Stimulated activated CD8-positive, alpha-beta memory T cell treated with anti-CD3 and anti-CD28 coated beads, Interleukin-4, amount 100 ng/mL, for 48 hours (primary cell): ENCODE data around the gene IMMT.

ENCODE experiments used
- DNase-seq: peaks from one replicate; pipeline ENCODE4 v3.0.0-alpha.2; 2020

The IMMT gene

DNA sequence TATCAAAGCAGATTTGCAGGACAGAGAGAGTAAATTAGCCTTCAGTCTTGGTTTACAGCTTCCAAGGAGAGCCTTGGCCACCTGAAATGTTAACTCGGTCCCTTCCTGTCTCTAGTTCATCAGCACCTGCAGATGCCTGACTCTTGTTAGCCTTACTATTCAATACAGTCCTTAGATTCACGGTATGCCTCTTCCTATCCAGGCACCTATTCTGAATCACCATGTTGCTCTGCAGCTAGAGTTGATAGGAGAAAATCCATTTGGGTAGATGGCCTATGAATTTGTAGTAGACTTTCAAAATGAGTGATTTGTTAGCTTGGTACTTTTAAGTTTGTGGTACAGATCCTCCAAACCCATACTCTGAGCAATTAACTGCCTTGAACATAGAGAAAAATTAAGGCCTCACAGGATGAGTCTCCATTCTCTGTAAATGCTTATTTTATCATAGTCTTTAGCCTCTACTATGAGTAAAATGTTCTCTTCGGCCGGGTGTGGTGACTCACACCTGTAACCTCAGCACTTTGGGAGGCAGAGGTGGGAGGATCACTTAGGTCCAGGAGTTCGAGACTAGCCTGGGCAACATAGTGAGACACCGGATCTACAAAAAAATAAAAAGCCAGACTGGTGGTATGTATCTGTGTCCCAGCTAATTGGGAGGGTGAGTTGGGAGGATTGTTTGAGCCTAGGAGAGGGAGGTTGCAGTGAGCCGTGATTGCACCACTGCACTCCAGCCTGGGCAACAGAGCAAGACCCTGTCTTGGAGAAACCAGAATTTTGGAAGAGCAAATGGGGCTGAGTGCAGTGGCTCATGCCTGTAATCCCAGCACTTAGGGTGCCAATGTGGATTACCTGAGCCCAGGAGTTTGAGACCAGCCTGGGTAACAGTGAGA is 56.3 kb downstream of the IMMT start:
- DNase-seq: peak; percentile 42

DNA sequence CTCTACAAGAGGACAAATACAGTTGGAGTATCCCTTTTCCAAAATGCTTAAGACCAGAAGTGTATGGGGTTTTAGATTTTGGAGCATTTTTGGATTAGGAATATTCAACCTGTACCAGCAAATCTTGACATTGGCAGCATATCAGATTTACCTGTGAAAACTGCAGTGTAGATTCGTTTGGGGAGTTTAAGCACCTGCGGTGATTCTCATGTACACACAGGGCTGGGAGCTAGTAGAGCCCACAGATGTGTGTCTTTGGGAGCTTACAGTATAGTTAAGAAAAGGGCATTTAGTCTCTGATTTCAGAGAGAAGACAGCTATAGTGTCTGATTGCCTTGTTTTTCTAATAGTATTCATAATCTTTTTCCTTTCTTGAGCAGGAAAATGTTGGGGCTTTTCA is 59.1 kb downstream of the IMMT start:
- no peak for DNase-seq

DNA sequence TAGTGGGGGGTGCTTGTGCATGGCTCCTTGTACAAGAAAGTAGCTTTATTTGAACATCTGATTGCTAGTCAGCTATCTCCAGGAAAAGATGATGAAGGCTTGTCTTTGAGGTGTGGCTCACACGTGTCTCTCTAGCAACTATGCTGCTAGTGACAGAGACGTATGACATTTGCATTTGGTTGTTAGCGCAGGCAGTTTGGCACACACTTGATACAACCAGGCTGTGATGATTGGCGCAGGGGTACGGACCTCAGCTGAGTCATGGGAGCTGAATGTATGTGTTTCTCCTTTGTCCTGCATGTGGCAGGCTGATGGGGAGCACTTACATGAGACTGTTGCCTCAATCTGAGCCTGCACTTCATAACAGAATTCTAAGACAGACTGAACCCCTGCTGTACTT is 59.6 kb downstream of the IMMT start:
- DNase-seq: no peak

DNA sequence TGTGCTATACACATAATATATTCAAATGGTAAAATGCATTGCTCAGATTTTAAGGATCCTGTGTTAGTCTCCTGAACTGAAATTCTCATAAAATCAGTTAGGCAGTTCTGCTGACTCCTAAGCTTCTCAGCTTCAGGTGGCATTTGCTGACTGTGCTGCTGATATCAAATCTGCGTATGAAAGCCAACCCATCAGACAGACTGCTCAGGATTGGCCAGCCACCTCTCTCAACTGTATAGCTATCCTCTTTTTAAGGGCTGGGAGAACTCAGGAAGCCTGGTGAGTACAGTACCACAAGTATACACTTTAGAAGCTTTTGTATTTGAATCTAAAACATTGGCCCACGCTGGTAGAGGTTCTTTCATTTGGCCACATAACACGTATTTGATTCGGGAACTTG is 60.6 kb downstream of the IMMT start:
- no peak for DNase-seq

DNA sequence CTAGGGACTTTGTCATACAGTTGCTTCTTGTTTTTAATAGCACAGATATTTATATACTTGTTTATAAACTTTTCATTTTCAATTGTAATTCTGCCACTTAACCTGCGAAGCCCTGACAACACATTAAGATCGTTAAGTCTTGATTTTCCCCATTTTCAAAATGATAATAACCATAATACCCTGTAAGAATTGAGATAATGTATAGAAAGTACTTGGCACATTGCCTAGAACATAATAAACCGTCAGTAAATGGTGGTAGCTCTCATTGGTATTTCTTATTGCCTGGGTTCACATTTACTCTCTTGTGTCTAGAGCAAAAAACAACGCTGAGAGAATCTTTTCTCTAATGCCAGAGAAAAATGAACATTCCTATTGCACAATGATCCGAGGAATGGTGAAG is 70.6 kb downstream of the IMMT start:
- DNase-seq: no peak

DNA sequence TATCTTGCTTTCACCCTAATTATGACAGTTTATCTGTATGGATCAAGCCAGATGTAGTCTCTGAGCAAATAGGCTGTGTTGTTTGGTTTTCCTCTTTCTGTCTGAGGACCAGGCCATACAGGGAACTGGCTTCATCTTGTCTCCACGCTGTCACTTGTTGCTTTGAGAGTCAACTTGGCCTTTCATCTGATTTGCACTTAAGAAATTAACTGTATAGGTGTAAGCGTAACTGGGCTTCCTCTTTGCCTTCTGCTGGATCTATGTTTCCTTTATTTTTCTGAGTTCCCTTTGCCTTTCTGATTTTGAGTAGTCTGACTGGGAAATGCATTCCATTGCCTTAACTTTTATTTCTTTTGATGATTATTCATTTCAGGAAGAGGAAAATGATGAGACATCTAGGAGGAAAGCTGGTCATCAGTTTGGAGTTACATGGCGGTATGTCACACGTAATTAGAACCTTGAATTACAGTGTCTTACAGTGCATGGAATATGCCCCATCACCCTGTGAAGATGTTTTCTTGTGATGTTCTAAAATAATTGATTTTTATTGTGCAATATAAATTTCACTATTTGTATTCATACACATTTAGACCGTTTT is 71.8 kb downstream of the IMMT start:
- DNase-seq: no peak

DNA sequence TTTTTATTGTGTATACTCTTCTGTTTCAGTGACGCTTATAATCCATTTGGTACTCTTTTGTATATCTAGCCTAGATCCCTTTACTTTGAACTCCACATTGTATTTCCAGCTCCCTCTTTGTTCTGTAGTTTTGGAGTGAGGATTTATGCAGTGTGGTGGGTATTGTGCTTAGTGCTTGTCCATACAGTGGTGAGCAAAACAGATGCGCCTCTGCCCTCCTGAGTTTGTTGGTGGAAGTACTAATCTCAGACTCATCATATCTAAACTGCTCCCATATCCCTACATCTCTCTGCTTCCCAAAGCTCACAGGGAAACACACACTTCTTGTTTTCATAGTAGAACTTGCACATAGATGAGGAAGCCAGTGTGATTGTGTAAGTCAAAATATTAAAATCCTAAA is 77.1 kb downstream of the IMMT start:
- no peak for DNase-seq

DNA sequence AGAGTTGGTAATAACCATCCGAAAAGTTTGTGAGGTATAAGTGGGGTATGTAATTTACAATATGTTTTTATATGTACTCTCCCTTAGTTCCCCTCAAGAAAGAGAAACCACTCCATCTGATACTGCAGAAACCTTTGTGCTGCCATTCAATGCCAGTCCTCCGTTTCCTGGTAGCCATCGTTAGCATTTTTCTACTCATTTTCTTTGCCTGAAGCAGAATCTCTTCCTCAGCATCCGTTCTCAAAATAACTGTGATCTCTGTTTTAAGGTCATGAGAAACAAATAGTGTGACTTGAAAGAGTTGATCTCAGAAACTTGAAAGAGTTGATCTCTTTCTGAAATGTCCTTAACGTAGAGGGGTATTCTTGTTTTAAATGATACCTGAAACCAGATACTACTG is 88.2 kb downstream of the IMMT start:
- no peak for DNase-seq

DNA sequence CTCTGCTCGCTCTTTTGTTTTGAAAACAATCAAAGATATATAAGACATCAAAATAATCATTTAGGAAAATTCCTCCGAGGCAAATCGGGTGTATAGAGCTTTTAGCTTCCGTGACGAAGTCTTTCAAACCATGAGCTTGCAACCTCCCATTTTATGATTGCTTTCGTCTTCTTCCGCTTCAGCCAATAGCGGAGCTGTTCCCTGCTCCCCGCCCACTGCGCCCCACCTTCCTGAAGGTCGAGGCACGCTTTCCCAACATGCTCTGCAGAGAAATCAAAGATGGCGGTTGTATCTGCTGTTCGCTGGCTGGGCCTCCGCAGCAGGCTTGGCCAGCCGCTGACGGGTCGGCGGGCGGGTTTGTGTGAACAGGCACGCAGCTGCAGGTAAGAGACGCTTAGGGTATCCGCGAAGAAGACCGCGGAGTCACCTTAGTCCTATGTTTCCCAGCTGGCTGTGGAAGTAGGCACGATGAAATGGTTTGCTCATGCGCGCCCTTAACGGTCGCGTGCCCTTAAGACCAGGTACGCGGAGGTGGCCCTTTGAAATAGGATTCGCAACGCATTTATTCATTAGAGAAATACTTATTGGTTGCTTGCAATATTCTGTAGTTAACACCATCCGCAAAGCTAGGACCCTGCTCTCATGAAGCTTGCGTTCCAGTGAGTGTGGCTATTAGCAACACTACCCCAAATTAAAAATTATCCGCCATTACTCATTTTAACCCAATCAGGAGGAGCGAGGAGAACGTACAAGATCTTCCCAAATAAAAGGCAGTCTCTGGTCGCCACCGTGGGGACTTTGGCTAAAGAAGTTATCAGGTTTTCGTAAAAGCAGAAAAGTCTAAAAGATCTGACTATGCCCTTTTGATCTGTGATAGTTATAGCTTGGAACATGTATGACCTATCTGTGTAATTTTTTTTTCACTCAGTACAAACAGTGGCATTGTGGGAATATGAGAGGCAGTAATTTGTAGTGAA is 89.0 kb downstream of the IMMT start, which contains the start of gene PTCD3:
Gene PTCD3, plus strand, starts transcription at position 267 of the 977 bp plus-strand sequence. Its CDS starts 13 bp downstream, at position 280.
- DNase-seq: peak; percentile 95

DNA sequence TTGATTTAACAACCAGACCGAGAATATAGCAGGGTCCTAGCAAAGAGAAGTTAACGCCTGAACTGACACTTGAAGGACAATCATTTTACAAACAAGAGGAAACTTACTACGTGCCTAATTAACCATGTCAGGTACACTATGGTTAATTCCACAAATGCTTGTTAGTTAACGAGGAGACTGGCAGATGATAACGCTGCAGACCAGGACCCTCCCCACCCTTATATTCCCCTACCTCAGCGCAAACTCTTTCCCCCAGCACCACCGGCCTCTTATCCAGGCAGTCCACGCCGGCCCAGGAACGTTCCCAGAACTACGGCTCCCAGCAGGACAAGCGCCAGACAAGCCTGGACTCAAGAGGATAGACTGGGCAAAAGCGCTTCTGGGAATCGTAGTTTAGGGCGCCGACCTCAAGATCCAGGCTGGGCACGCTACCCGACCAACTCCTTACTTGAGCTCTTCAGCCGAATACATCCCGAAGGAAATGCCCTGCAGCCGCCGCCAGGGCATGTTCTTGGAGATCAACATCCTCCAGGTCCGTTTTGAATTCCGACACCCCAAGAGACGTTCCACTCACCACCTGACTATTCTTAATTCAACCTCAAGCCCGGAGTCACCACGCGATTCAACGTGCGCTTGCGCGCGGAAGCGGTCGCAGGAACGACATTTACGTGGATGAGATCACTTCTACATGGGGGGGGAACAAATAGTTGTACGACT is 89.9 kb downstream of the IMMT start, which contains the start of gene POLR1A:
Gene POLR1A, minus strand, starts transcription at position 635 of the 717 bp plus-strand sequence. Its CDS starts 110 bp downstream, at position 525.
- DNase-seq: peak; percentile 83

DNA sequence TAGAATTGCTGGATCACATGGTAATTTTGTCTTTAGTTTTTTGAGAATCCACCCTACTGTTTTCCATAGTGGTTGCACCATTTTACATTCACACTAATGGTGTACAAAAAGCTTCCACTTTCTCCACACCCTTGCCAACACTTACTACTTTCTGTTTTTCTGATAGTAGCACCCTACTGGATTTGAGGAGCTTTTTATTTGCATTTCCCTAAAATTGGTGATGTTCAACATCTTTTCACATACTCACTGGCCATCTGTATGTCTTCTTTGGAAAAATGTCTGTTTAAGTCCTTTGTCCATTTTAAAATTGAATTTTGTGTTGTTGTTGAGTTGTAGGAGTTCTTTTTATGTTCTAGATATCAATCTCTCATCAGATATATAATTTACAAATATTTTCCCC is 93.1 kb downstream of the IMMT start:
- no peak for DNase-seq

DNA sequence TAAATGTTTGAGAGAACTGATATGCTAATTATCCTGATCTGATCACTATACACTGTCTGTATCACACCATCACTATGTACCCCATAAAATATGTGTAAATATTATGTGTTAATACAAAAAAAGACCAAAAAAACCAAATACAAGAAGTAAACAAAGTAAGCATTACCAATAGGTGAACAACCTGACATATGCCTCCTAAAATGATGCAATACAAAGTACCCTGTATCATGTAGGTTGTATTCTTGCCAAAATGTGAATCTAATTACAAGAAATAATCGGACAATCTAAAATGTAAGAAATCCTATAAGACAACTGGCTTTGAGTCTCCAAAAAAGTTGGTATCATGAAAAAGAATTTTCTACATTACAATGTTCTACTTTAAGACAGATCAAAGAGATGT is 97.3 kb downstream of the IMMT start:
- DNase-seq: no peak

DNA sequence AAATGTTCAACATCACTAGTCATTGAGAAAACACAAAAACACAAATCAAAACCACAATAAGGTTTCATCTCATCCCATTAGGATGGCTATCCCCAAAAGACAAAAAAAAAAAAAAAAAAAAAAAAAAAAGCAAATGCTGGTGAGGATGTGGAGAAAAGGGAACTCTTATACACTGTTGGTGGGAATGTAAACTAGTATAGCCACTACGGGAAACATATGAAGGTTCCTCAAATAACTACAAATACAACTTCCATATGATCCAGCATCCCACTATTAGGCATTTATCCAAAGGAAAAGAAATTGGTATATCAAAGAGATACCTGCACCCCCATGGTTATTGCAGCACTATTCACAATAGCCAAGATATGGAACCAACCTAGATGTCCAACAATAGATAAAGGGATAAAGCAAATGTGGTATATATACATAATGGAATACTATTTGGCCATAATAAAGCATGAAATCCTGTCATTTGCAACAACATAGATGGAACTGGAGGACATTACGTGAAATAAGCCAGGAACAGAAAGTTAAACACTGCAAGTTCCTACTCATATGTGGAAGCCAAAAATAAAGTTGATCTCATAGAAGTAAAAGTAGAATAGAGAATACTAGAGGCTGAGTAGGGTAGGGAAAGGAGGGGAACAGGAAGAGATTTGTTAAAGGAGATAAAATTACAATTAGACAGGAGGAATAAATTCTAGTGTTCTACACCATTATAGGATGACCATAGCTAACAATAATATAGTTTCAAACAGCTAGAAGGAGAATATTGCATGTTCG is 98.0 kb downstream of the IMMT start:
- DNase-seq: no peak

DNA sequence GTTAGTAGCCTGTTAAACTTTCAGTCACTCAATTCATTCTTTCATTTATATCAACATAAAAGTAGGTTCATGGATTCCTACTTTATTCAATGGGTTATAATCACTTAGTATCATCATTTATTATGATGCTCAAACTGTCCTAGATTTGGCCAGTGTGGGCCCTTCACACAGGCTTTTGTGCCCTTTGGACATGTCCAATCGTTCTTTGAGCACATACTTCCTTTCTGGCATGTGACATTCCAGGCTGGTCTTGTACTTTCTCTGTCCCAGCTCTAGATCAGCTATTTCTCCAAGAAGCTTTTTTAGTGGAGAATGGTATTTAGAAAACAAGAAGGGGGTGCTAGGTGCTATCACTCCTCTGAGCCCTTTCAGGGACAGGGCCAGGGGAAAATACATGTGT is 101.0 kb downstream of the IMMT start:
- no peak for DNase-seq
